BLaER1 (cell line): ENCODE data around the gene PRKAG2.

Experiments used
- H3K27ac ChIP-seq: shearing (Covaris generic); formaldehyde crosslinking; 2 replicates; pipeline ENCODE4 v1.8.1; 2022
- H3K27me3 ChIP-seq: shearing (Covaris generic); formaldehyde crosslinking; 2 replicates; pipeline ENCODE4 v1.8.1; 2022
- H3K36me3 ChIP-seq: shearing (Covaris generic); formaldehyde crosslinking; 2 replicates; pipeline ENCODE4 v1.8.1; 2022
- H3K4me1 ChIP-seq: shearing (Covaris generic); formaldehyde crosslinking; 2 replicates; pipeline ENCODE4 v1.8.1; 2022
- H3K4me2 ChIP-seq: shearing (Covaris generic); formaldehyde crosslinking; 2 replicates; pipeline ENCODE4 v1.8.1; 2022
- H3K4me3 ChIP-seq: shearing (Covaris generic); formaldehyde crosslinking; 2 replicates; pipeline ENCODE4 v1.8.1; 2022
- H3K9ac ChIP-seq: shearing (Covaris generic); formaldehyde crosslinking; 2 replicates; pipeline ENCODE4 v1.8.1; 2022
- H3K9me3 ChIP-seq: shearing (Covaris generic); formaldehyde crosslinking; 2 replicates; pipeline ENCODE4 v1.8.1; 2022
- H4K20me1 ChIP-seq: shearing (Covaris generic); formaldehyde crosslinking; 2 replicates; pipeline ENCODE4 v1.8.1; 2022
- Cebpa-rat ChIP-seq: shearing (Covaris generic); IDR thresholded peaks from 2 replicates; pipeline ENCODE4 v1.8.1; 2022

Gene PRKAG2

DNA sequence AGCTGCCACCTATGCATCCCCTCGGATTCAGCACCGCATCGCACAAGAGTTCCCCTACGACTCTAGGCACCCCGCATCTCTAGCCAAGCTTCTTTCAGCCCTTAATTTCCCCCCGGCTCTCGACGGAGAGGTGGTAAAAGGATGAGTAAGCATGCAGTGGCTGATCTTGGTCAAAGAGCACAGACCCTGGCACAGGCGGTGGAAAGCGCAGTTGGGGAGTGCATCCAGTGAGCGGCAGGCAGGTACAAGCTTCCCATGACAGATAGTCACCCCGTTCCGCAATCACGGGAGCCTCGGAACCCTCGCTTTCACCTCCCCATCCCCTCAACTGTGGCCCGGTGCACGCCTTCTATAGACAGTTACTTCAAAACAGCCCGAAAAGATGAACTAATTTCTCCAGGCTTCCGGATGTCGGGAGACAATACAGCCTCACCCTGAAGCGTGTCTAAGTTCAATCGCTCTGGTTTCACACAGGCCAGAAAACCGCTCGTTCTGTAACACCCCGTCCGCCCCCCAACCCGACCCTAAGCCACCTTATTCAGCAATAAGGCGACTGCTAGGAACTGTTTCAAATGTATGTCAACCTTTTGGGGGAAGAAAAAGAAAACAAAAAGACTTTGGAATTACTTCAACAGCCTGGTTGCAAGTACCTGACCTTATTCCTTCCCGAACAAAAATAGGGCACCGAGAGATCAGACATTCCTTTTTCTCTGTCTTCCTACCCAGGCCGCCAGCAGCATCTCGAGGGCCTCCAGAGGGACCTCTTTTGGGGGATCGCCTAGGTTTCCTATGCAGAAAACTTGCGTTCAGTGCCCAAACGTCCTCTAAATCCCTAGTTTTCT is 358.6 kb downstream of the PRKAG2 start:
- Histone ChIP-seq H3K9me3 (peaks cover 38% of the 10 kb centered on the region), H3K36me3 (peaks cover 32% of the 10 kb centered on the region), H3K27me3 (no peaks in the 10 kb centered on the region), H3K9ac (peak overlapping the region; percentile 100), H3K4me3 (peak overlapping the region; percentile 98), H4K20me1 (peaks cover 59% of the 10 kb centered on the region), H3K4me2 (peak overlapping the region; percentile 90), H3K27ac (peak overlapping the region; percentile 99), H3K4me1 (peaks cover 23% of the 10 kb centered on the region)
- no peak for TF ChIP-seq Cebpa-rat

GRCh38 chr7:151517601-151518104 is 359.3 kb downstream of the PRKAG2 start:
- H3K27ac ChIP-seq = peak overlapping the region; percentile 99
- peak overlapping the region; percentile 100 for H3K9ac ChIP-seq
- H4K20me1 ChIP-seq = peaks cover 66% of the 10 kb centered on the region

GRCh38 chr7:151515276-151515565 is 361.7 kb downstream of the PRKAG2 start:
- Histone ChIP-seq H3K4me2 (no peak overlapping the region), H4K20me1 (peaks cover 90% of the 10 kb centered on the region), H3K36me3 (peaks cover 62% of the 10 kb centered on the region)

More at GRCh38 chr7:151517601-151518104, 359.3 kb downstream of the PRKAG2 start:
- peaks cover 39% of the 10 kb centered on the region for H3K36me3 ChIP-seq
- no peaks in the 10 kb centered on the region for H3K27me3 ChIP-seq
- peaks cover 45% of the 10 kb centered on the region for H3K9me3 ChIP-seq
- peaks cover 23% of the 10 kb centered on the region for H3K4me1 ChIP-seq
- H3K4me2 ChIP-seq = peak overlapping the region; percentile 90
- peak overlapping the region; percentile 98 for H3K4me3 ChIP-seq
- no peak for TF ChIP-seq Cebpa-rat

GRCh38 chr7:151514461-151515275 is 362.2 kb downstream of the PRKAG2 start:
- no peak overlapping the region for H3K27ac ChIP-seq
- H3K4me3 ChIP-seq = no peak overlapping the region
- no peak overlapping the region for H3K9ac ChIP-seq
- H3K27me3 ChIP-seq = no peaks in the 10 kb centered on the region
- peaks cover 66% of the 10 kb centered on the region for H3K9me3 ChIP-seq
- H3K36me3 ChIP-seq = peaks cover 68% of the 10 kb centered on the region
- H3K4me2 ChIP-seq = no peak overlapping the region
- peaks cover 23% of the 10 kb centered on the region for H3K4me1 ChIP-seq
- TF ChIP-seq Cebpa-rat = no peak
- H4K20me1 ChIP-seq = peaks cover 96% of the 10 kb centered on the region

More at GRCh38 chr7:151515276-151515565, 361.7 kb downstream of the PRKAG2 start:
- H3K27ac ChIP-seq = no peak overlapping the region
- peaks cover 23% of the 10 kb centered on the region for H3K4me1 ChIP-seq
- no peak overlapping the region for H3K4me3 ChIP-seq
- H3K9ac ChIP-seq = no peak overlapping the region
- no peaks in the 10 kb centered on the region for H3K27me3 ChIP-seq
- H3K9me3 ChIP-seq = peaks cover 61% of the 10 kb centered on the region
- no peak for TF ChIP-seq Cebpa-rat

GRCh38 chr7:151513133-151513532 is 363.8 kb downstream of the PRKAG2 start:
- TF ChIP-seq Cebpa-rat = no peak
- H3K4me3 ChIP-seq = no peak overlapping the region
- no peak overlapping the region for H3K27ac ChIP-seq
- peaks cover 100% of the 10 kb centered on the region for H4K20me1 ChIP-seq
- H3K36me3 ChIP-seq = peaks cover 83% of the 10 kb centered on the region
- H3K9me3 ChIP-seq = peaks cover 77% of the 10 kb centered on the region
- H3K4me2 ChIP-seq = no peak overlapping the region
- H3K4me1 ChIP-seq = peaks cover 38% of the 10 kb centered on the region
- no peak overlapping the region for H3K9ac ChIP-seq
- no peaks in the 10 kb centered on the region for H3K27me3 ChIP-seq

GRCh38 chr7:151512353-151512752 is 364.6 kb downstream of the PRKAG2 start:
- H3K4me2 ChIP-seq = no peak overlapping the region
- peaks cover 37% of the 10 kb centered on the region for H3K4me1 ChIP-seq
- H3K9ac ChIP-seq = no peak overlapping the region
- H3K4me3 ChIP-seq = no peak overlapping the region
- H3K36me3 ChIP-seq = peaks cover 87% of the 10 kb centered on the region
- no peak overlapping the region for H3K27ac ChIP-seq
- no peaks in the 10 kb centered on the region for H3K27me3 ChIP-seq
- TF ChIP-seq Cebpa-rat = no peak
- H4K20me1 ChIP-seq = peaks cover 100% of the 10 kb centered on the region
- H3K9me3 ChIP-seq = peaks cover 77% of the 10 kb centered on the region

DNA sequence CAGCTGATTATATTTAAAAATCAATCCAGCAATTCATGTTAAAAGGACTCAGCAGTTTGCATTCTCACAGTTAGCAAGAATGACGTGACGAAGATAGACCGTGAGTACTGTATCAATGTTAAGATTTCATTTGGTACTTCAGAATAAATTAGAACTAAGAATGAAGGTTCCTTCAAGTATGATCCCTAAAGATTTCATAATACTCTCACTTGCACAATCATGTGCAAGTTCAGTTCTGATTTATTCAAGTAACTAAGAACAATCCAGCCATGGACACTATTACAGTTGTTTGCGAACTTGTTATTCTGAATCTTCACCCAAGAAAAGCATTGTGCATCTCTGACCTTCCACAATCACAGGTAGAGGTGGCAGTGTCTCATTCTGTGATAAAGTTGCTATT is 365.0 kb downstream of the PRKAG2 start:
- Histone ChIP-seq H3K36me3 (peaks cover 90% of the 10 kb centered on the region), H3K27ac (no peak overlapping the region), H3K9ac (no peak overlapping the region), H3K4me3 (no peak overlapping the region), H3K4me1 (peaks cover 33% of the 10 kb centered on the region), H3K27me3 (no peaks in the 10 kb centered on the region), H4K20me1 (peaks cover 100% of the 10 kb centered on the region), H3K9me3 (peaks cover 77% of the 10 kb centered on the region), H3K4me2 (no peak overlapping the region)
- TF ChIP-seq Cebpa-rat = no peak

DNA sequence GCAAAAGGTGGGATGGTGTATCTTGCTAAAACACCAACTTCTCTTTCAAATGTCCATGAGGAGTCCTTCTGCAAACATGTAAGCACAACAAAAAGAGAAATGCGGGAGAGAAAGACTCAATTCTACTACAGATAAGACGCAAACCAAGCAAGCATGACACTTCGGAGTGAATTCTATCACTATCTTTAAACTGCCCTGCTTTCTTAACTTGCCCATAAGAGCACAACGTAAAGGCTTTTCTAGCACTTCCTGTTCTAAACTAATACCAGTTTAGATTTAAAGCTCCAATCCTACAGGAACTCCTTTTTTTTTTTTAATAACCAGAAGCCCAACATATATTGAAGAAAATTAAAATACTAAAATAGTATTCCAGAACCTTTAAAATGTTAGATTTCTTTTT is 365.6 kb downstream of the PRKAG2 start:
- Histone ChIP-seq H3K4me1 (peaks cover 26% of the 10 kb centered on the region; the same call in 1 of the 2 replicates), H3K27ac (no peak overlapping the region), H3K27me3 (no peaks in the 10 kb centered on the region), H3K4me2 (no peak overlapping the region), H4K20me1 (peaks cover 100% of the 10 kb centered on the region), H3K4me3 (no peak overlapping the region), H3K9me3 (peaks cover 83% of the 10 kb centered on the region), H3K36me3 (peaks cover 91% of the 10 kb centered on the region), H3K9ac (no peak overlapping the region)
- no peak for TF ChIP-seq Cebpa-rat

DNA sequence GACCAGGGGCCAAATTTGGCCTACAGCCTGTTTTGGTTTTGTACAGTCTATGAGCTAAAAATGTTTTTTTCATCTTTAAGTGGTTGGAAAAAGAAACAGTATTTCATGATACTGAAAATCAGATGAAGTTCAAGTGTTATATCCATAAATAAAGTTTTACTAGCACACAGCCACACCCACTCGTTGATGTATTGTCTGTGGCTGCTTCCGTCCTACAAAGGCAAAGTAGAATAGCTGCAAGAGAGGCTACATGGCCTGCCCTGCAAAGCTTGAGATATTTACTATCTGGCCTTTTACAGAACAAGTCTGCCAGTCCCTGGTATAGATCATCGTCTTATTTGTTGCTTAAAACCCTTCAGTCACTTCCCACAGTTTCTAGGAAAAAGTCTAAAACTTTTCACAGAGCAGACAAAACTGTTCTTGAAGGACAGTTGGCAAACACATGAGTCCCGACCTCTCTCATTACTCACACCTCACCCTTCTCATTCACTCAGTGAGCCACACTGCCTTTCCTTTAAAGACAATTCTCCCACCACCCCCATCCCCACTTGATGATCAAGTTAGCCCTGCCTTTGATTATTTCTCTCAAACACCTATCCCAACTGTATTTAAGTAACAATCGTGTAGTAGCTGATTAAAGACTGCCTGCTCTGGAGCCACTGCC is 367.1 kb downstream of the PRKAG2 start:
- Histone ChIP-seq H3K9me3 (peaks cover 80% of the 10 kb centered on the region), H3K27me3 (no peaks in the 10 kb centered on the region), H3K27ac (no peak overlapping the region), H3K9ac (no peak overlapping the region), H3K4me1 (peaks cover 20% of the 10 kb centered on the region; the same call in 1 of the 2 replicates), H3K4me2 (0 out of 2 replicates have a peak overlapping the region, but pooled peaks have one; percentile 12), H3K4me3 (no peak overlapping the region), H4K20me1 (peaks cover 100% of the 10 kb centered on the region), H3K36me3 (peaks cover 88% of the 10 kb centered on the region)
- no peak for TF ChIP-seq Cebpa-rat
